GM19351 (cell line): ENCODE measurements around the gene NDRG4.
A peak's percentile ranks its signal among the peaks of the same experiment; 100 is the strongest.

Experiments
- ATAC-seq: cut with Tn5 transposase; IDR thresholded peaks from one replicate; pipeline ENCODE4 v1.9.1; 2021; ENCODE audit warnings: mild to moderate bottlenecking, moderate library complexity; ENCODE audit not compliant: unreplicated experiment

NDRG4 gene

GRCh38 chr16:58493756-58494431, 6.0 kb upstream of the NDRG4 start:
- ATAC-seq: no peak

- peak; percentile 68 for ATAC-seq
These were observed 4.9 kb upstream of the NDRG4 start for GRCh38 chr16:58494981-58495520.

- peak; percentile 2 for ATAC-seq
These were observed 4.2 kb upstream of the NDRG4 start for GRCh38 chr16:58495521-58496331.

- no peak for ATAC-seq
These were observed 2.5 kb upstream of the NDRG4 start for GRCh38 chr16:58497468-58497867.

- no peak for ATAC-seq
These were observed 2.0 kb upstream of the NDRG4 start for GRCh38 chr16:58497935-58498334.

- ATAC-seq: no peak
These were observed 1.4 kb upstream of the NDRG4 start for GRCh38 chr16:58498341-58499091.

- no peak for ATAC-seq
These were observed 841 bp upstream of the NDRG4 start for GRCh38 chr16:58499092-58499511.

- ATAC-seq: no peak
These were observed 693 bp downstream of the NDRG4 start for GRCh38 chr16:58500430-58501241.

GRCh38 chr16:58501242-58502131, 1.5 kb downstream of the NDRG4 start:
- ATAC-seq: no peak

GRCh38 chr16:58502217-58502921, 2.4 kb downstream of the NDRG4 start:
- ATAC-seq: no peak

GRCh38 chr16:58503166-58503862, 3.4 kb downstream of the NDRG4 start:
- no peak for ATAC-seq

GRCh38 chr16:58503863-58504688, 4.1 kb downstream of the NDRG4 start:
- no peak for ATAC-seq

- ATAC-seq: no peak
These were observed 6.6 kb downstream of the NDRG4 start for GRCh38 chr16:58506241-58507194.

- ATAC-seq: no peak
These were observed 7.4 kb downstream of the NDRG4 start for GRCh38 chr16:58507195-58507962.

GRCh38 chr16:58507963-58508670, 8.2 kb downstream of the NDRG4 start:
- no peak for ATAC-seq
